ENCODE data around the gene CDC37L1.

DNA sequence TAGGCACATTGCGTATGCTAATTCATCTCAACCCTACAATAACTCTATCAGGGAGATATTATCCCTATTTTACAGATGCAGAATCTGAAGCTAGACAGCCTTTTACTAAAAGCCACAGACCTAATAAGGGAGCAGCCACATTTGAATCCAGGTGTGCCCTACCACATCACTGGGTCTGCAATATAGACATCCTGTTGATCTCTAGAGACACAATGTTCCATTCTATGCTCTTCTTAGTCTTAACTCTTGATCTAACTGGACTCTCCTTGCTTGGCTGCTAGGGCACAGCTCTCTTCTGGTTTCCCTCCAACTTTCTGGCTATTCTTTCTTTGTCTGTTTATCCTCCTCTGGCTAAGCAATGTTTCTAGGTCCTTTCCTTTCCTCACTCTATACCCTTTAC is 11.7 kb upstream of the CDC37L1 start:
- no peak for TF ChIP-seq EZH2 (IDR thresholded peaks at IDR 0.05; ENCODE audit: insufficient read depth, poor library complexity, severe bottlenecking)
- no peak for TF ChIP-seq EZH2phosphoT487 (IDR thresholded peaks at IDR 0.05; ENCODE audit: insufficient read depth, low read depth)
